HPDE6-E6E7 (cell line): ENCODE results near the gene PCGF6.
"Not testable (repeated sequence)": the region's sequence is repeated elsewhere in the genome, so short reads cannot be mapped to it uniquely, and the experiment has no call there.

Experiments used
- DNase-seq: peaks from one replicate; pipeline ENCODE4 v3.0.0; 2011; ENCODE audit warnings: missing footprints; ENCODE audit errors: extremely low spot score

Gene PCGF6

GRCh38 chr10:103350517-103351260 lies at the start of gene PCGF6:
Gene PCGF6, minus strand, starts transcription at chr10:103351140. Its CDS starts 74 bp downstream, at chr10:103351066.
- peak; percentile 85 for DNase-seq

GRCh38 chr10:103397191-103397825 lies 46.4 kb upstream of the PCGF6 start:
- DNase-seq: no peak

DNA sequence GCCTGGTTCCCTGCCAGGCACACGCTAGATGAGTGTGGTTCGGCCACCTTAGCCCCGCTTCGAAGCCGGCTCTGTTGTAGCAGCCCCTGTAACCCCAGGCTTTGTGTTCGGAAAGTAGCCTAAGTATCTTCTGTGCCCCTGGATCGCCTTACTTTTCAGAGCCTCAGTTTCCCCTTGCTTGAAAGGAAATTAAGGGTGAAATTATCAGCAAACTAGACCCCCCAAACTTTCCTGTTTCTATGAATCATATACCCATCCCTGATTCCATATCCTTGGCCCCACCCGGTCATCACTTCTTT lies 45.8 kb upstream of the PCGF6 start:
- DNase-seq: no peak

DNA sequence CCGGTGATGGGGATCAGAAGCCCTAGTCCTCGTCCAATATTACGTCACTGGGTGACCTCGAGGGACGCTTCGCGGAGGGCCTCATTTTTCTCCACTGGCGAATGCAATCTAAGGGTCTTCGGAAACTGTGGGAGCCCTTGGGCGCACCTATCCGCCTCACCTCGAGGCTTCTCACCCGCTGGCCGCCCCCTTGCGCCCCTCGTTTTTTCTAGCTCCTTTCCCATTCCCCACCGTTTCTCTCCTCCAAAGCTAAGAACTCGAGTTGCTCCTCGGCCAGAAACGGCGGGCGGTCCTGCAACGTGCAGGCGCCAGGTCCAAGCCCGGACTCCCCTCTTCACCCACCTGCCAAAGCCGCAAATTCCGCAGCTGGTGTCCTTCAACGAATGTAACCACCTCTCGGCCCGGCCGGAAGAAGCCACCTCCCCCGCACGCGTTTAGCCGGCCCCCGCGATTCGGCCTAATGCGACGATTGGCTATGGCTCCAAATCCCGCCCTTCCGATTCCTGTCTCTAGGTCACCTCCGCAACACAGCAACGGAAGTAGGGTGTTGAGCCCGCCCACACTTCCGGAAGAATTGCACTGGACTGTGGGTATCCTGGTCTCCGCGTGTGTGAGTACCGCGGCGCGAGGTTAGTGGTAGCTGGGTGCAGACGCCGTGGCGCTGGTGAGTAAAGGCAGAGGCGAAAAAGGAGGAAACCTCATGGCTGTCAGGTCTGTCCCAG lies 45.3 kb upstream of the PCGF6 start, which contains the start of the genes ATP5MK and PDCD11:
TSS of gene ATP5MK (minus strand) at position 409 of the 722 bp plus-strand sequence. CDS start 4,018 bp downstream, outside the sequence.
TSS of gene PDCD11 (plus strand) at position 560 of the 722 bp plus-strand sequence. CDS start 1,801 bp downstream, outside the sequence.
- peak; percentile 98 for DNase-seq

- DNase-seq: no peak
Measured at GRCh38 chr10:103395754-103396066, 44.8 kb upstream of the PCGF6 start.

- no peak for DNase-seq
Measured at GRCh38 chr10:103394180-103394579, 43.2 kb upstream of the PCGF6 start.

DNA sequence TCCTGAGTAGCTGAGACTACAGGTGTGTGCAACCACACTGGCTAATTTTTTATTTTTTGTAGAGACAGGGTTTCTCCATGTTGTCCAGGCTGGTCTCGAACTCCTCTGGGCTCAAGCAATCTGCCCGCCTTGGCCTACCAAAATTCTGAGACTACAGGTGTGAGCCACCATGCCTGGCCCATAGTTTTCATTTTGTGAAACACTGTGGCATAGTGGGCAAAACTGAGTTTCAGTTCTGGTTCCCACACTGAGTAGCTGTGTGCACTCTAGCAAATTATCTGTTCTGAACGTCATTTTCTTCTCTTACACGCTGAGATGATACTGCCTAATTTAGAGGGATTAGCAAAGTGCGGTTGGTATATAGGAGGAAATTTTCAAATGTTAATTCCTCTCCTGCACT lies 31.8 kb upstream of the PCGF6 start:
- no peak for DNase-seq

- no peak for DNase-seq
Measured at GRCh38 chr10:103374263-103374662, 23.3 kb upstream of the PCGF6 start.

DNA sequence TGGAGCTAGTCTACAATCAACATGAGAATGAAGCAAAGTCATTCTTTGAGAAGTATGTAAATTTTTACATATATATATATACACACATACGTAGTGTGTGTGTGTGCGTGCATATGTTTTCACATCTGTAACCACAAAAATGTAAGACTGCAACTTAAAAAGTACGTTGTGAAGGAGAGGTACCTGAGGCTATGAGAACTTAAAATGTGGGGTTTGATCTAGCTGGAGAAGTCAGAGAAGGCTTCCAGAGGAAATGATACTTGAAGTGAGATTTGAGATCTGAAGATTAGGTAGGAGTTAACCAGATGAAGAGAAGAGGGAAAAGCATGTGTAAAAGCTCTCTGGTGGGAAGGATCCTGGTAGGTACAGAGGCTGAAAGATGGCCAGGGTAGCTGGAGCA lies 22.6 kb upstream of the PCGF6 start:
- DNase-seq: no peak

DNA sequence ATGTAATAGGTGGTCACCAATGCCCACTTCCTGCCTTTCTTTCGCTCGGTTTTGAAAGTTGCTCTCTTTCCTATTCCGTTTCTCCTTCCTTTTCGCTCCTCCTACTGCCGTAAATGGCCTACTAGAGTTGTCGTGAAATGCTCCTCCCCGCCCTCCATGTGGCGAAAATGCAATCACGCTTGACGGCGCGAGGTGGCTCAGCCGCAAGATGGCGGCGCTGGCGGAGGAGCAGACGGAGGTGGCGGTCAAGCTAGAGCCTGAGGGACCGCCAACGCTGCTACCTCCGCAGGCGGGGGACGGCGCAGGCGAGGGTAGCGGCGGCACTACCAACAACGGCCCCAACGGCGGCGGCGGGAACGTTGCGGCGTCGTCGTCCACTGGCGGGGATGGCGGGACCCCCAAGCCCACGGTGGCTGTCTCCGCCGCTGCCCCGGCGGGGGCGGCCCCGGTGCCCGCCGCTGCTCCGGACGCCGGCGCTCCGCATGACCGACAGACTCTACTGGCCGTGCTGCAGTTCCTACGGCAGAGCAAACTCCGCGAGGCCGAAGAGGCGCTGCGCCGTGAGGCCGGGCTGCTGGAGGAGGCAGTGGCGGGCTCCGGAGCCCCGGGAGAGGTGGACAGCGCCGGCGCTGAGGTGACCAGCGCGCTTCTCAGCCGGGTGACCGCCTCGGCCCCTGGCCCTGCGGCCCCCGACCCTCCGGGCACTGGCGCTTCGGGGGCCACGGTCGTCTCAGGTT lies 17.0 kb upstream of the PCGF6 start, which contains the start of gene TAF5:
TSS of gene TAF5 (plus strand) at position 195 of the 737 bp plus-strand sequence. CDS start at position 209, 14 bp downstream.
- DNase-seq: peak; percentile 65

- DNase-seq: no peak
Measured at GRCh38 chr10:103367379-103367781, 16.4 kb upstream of the PCGF6 start.

DNA sequence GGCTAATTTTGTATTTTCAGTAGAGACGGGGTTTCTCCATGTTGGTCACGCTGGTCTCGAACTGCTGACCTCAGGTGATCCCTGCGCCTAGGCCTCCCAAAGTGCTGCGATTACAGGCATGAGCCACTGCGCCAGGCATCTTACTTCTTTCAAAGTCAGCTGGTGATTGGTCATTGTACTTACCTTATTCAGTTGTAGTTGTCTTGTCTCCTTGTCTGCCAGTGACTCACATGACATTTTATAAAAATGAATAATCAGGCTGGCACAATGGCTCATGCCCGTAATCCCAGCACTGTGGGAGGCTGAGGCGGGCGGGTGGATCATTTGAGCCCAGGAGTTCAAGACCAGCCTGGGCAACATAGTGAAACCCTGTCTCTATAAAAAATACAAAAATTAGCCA lies 9.9 kb upstream of the PCGF6 start:
- DNase-seq: peak; percentile 43

- DNase-seq: not testable (repeated sequence)
Measured at GRCh38 chr10:103359493-103359892, 8.6 kb upstream of the PCGF6 start.

DNA sequence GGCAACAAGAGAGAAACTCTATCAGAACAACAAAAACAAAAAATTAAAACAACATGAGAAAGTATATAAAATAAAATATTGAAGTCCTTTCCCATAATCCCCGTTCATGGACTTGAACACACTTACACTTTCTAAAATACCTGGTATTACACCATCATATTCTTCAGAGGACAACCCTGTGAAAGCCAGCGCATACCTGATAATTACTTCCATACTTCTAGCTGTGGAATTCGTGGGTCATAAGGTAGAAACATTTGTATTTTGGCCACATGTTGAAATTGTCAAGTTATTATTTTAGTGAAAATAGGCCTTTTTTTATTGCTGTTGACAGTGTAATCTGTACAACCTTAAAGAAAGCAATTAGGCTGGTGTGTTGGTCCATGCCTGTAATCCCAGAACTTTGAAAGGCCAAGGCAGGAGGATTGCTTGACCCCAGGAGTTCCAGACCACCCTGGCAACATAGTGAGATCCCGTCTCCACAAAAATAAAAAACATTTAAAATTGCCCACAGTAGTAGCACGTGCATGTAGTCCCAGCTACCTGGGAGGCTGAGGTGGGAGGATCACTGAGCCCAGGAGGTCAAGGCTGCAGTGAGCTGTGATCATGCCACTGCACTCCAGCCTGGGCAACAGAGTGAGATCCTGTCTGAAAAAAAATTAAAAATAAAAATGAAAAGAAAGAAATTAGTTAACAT lies 5.1 kb upstream of the PCGF6 start:
- no peak for DNase-seq

GRCh38 chr10:103354567-103354966 lies 3.6 kb upstream of the PCGF6 start:
- DNase-seq: not testable (repeated sequence)

DNA sequence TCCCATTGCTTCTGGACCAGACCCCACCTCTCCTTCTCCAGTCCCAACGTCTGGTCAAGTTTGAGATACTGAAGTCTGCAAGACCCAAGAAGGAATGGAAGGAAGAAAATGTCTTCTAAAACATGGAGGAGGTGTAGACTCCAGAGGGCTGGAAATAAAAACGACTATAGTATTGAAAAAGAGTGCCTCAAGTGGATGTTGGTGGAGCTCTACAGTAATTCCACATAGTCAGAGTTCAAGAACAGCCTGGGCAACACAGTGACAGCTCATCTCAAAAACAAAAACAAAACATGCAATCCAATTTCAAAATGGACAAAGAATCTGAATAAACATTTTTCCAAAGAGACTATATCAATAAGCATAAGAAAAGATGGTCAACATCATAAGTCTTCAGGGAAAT lies 2.3 kb upstream of the PCGF6 start:
- DNase-seq: no peak

- no peak for DNase-seq
Measured at GRCh38 chr10:103350175-103350516, 794 bp downstream of the PCGF6 start.

- no peak for DNase-seq
Measured at GRCh38 chr10:103336370-103336769, 14.6 kb downstream of the PCGF6 start.

DNA sequence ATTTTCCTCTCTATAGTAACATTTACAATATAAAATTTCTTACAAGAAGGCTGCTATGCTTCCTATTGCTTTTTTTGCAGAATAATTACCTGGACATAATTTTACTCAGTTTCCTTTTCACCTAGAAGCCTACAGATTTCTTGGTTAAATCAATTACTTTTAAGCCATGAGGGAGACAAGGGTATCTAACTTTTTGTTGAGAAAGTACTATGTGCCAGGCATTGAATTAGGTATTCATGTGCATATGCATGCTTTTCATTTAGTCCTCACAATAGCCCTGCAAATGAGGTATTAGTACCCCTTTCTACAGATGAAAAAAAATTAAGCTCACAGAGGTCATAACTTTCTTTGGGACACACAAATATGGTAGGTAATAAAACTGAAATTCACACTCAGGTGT lies 16.4 kb downstream of the PCGF6 start:
- no peak for DNase-seq

GRCh38 chr10:103333934-103334520 lies 16.9 kb downstream of the PCGF6 start:
- DNase-seq: no peak

- no peak for DNase-seq
Measured at GRCh38 chr10:103327906-103328305, 23.0 kb downstream of the PCGF6 start.
